Psoas muscle (tissue), 8 donors: Measurements from ENCODE around the gene MYL3. TPM values are rescaled to one million over a fixed set of nuclear protein-coding genes. Genes with fewer than 3 reads are reported as not detected.

Experiments used
- ATAC-seq, 4 donors: fragments of 200-7000 bp; cut with Tn5 transposase; one replicate each; pipeline ENCODE4 v1.9.1; 2020; ENCODE audit warnings: moderate library complexity in 3 of 4, mild to moderate bottlenecking in 2 of 4
- DNase-seq, 2 donors: peaks; one replicate each; pipeline ENCODE4 v3.0.0-alpha.2; 2020
- H3K27ac ChIP-seq: fragments of 200-600 bp; one replicate; pipeline ENCODE4 v1.8.0; 2022
- H3K27me3 ChIP-seq, 3 donors: fragments of 200-600 bp in 1 of 3; one replicate each; pipeline versions ENCODE4 v1.6.1 to v1.8.0; 2013 to 2022; ENCODE audit warnings: low read length in 2 of 3, mild to moderate bottlenecking in 2 of 3, moderate library complexity in 1 of 3; ENCODE audit not compliant: insufficient read depth in 3 of 3
- H3K36me3 ChIP-seq, 2 donors: fragments of 200-600 bp in 1 of 2; one replicate each; pipeline versions ENCODE4 v1.6.1 to v1.8.0; 2013 to 2022; ENCODE audit warnings: low read depth in 1 of 2, mild to moderate bottlenecking in 1 of 2, moderate library complexity in 1 of 2; ENCODE audit not compliant: insufficient read depth in 1 of 2
- H3K4me1 ChIP-seq: fragments of 200-600 bp; one replicate; pipeline ENCODE4 v1.8.0; 2022
- H3K4me3 ChIP-seq: fragments of 200-600 bp; one replicate; pipeline ENCODE4 v1.8.0; 2022; ENCODE audit warnings: mild to moderate bottlenecking
- H3K9me3 ChIP-seq: fragments of 200-600 bp; one replicate; pipeline ENCODE4 v1.8.0; 2022
- CTCF ChIP-seq: fragments of 200-600 bp; IDR thresholded peaks from one replicate; pipeline ENCODE4 v1.8.0; 2022; ENCODE audit warnings: antibody characterized with exemption
- WGBS, 3 donors: extraction: QIAGEN DNeasy Blood & Tissue Kit; methylation state at CpG; one replicate each; pipeline versions ENCODE4 v1.1.6 to v1.1.7; 2013; 5-methylcytosine and 5-hydroxymethylcytosine counted together
- intact Hi-C, 2 donors: fragments of 100-400 bp; cut with DNase I; formaldehyde crosslinking; loops; one replicate each; pipeline versions ENCODE4 v1.11.0 to v1.14.2; 2022
- polyA plus RNA-seq, 3 donors: library from polyadenylated mRNA; stranded (reverse); fragments of 200-250 nt; gene quantifications; one replicate each; pipeline ENCODE4 v1.2.3, GENCODE V29; 2013
- total RNA-seq, 4 donors: library from RNA; stranded (reverse); fragmentation: NEBNext Ultra II Directional in 2 of 4; extraction: Animal tissue kit (Norgen Biotek cat#: 25700) in 2 of 4; gene quantifications; one replicate each; pipeline versions ENCODE4 v1.2.1 to v1.2.4, GENCODE V29; 2021 to 2023
- donor health status: healthy with polysubstance abuse.
- donor health status: DM: no; HTN: no; CAD: no; lungs with moderate emphysema.
- donor health status: Bipolar disorder and iron deficiency.
- donor health status: healthy.
- donor health status: DM: yes; HTN: yes; CAD: no.
- donor health status: DM: no; HTN: no; CAD: no.
- donor health status: DM: no; HTN: no; CAD: no.
- donor health status: DM: yes; HTN: yes; CAD: no.

Gene MYL3
- total and polyA plus RNA-seq, 7 donors, result 395 to 3,091 (median 1,482) TPM

DNA sequence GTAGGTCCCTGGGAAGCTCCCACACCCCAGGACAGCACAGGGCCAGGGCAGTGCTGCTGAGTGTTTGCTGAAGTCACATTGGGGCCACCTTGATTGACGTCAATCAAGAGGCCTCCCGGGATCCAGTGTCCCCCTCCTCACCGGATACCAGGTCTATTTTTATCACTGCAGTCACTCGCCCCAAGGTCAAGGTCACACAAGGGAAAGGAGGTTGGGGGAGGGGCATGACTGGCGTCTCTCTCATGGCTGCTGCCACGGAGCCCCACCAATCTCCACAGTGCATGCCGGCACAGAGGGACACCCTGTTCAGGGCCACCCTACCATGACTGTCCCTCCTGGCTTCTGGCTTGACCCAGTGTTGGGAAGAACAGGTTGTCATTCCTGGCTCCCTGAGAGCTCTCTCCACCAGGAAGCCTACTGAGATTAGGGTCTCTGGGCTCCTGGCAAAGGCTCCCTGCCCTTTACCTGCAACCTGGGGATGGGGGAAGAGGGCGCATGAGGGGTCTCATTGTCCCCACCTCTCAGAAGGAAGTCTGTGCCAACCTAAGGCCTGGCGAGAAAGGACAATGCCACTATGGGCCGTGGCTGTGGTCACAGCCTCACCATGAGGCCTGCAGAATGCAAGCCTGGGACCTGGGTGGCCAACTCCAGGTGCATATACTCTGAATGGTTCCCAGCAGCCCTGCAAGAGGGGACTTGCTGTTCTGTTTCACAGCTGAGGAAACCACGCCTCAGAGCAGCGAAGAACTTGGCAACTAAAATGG lies 1.5 kb downstream of the MYL3 start:
- intact Hi-C loops, result loop anchor here in 1 of 2 donors (10.0 kb wide), 1 partner anchor 157 kb away; the partner anchor contains the start of gene TMIE

DNA sequence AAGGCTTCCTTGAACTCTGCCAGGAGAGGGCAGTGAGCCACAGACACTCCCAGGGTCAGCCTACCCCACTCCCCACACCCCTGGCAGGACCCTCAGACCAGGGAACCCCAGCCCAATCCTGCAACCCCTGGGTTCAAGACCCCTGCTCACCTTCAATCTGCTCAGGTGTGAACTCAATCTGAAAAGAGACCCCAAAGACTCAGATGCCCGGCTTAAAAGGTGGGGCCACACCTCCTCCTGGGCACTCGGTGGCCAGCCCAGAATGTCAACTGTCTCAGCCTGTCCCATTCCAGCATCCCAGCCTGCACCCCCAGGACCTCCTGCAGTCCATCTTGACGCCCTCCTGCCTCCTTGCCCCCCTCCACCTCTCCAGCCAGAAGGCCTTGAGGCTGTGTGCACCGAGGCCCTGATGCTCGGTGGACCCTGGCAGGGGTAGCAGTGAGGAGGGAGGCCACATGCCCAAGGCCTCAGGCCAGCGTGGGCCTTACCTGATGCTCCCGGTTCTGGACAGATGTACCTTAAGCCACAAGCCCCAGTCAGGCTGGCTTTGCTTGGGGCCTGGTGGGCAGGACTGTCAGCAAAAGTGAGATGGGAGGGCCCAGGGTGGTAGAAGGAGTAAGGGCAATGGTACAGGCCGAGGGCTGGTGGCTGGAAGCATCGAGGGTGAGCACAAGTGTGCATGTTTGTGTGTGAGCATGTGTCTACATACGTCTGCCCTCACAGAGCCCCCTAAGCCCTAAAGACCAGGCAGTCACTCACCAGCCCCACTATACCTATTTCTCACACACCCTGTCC lies 2.2 kb downstream of the MYL3 start:
- Histone ChIP-seq H3K9me3 (no peaks in the 10 kb centered on the region), H3K27ac (peak overlapping the region; percentile 81), H3K4me1 (peaks cover 9% of the 10 kb centered on the region), H3K36me3 (peaks cover 0 to 6% of the 10 kb centered on the region in 2 donors), H3K27me3 (no peaks in the 10 kb centered on the region), H3K4me3 (peak overlapping the region; percentile 53)
- DNase-seq (peak; percentile 10 to 54), ATAC-seq (no peak)
- 57 to 70% (median 69%) methylated on average over 10 of the region's 10 CpGs for WGBS, 3 donors
- no peak for TF ChIP-seq CTCF
- intact Hi-C loops, result loop anchor here in 1 of 2 donors (10.0 kb wide), 1 partner anchor 156 kb away; the partner anchor contains the start of gene TMIE

More for the DNA sequence above, 1.5 kb downstream of the MYL3 start:
- H3K4me1 ChIP-seq, result peaks cover 9% of the 10 kb centered on the region
- peak overlapping the region; percentile 53 for H3K4me3 ChIP-seq
- H3K9me3 ChIP-seq, result no peaks in the 10 kb centered on the region
- H3K27me3 ChIP-seq, result no peaks in the 10 kb centered on the region
- no peak for TF ChIP-seq CTCF
- H3K36me3 ChIP-seq, result peaks cover 0 to 6% of the 10 kb centered on the region in 2 donors
- DNase-seq, result peak; percentile 42 to 84
- H3K27ac ChIP-seq, result peak overlapping the region; percentile 81
- peak; percentile 51 to 64 (median 61) for ATAC-seq
- WGBS, 3 donors, result 37 to 47% (median 37%) methylated on average over 12 of the region's 12 CpGs

- intact Hi-C loops, result loop anchor here in 1 of 2 donors (10.0 kb wide), 1 partner anchor 155 kb away; the partner anchor contains the start of gene TMIE
- peak; percentile 42 for TF ChIP-seq CTCF
- Histone ChIP-seq H3K27ac (peak overlapping the region; percentile 81), H3K9me3 (no peaks in the 10 kb centered on the region), H3K36me3 (peaks cover 0 to 6% of the 10 kb centered on the region in 2 donors), H3K27me3 (no peaks in the 10 kb centered on the region), H3K4me3 (peak overlapping the region; percentile 53), H3K4me1 (peaks cover 9% of the 10 kb centered on the region)
- WGBS, 3 donors, result 62 to 63% (median 62%) methylated on average over 19 of the region's 19 CpGs
- DNase-seq (peak; percentile 55 to 80), ATAC-seq (peak; percentile 14 to 37 (median 30))
Measured at GRCh38 chr3:46860017-46860809, 3.0 kb downstream of the MYL3 start.

GRCh38 chr3:46859001-46859710 lies 4.1 kb downstream of the MYL3 start:
- Histone ChIP-seq H3K4me3 (no peak overlapping the region), H3K36me3 (peaks cover 0 to 6% of the 10 kb centered on the region in 2 donors), H3K9me3 (no peaks in the 10 kb centered on the region), H3K27me3 (no peaks in the 10 kb centered on the region), H3K27ac (peak overlapping the region; percentile 81), H3K4me1 (peaks cover 9% of the 10 kb centered on the region)
- intact Hi-C loops, result no loop called here
- DNase-seq (peak in 1 of 2 donors; percentile 46), ATAC-seq (no peak)
- no peak for TF ChIP-seq CTCF
- 65 to 70% (median 67%) methylated on average over 10 to 11 of the region's 11 CpGs for WGBS, 3 donors
